Measurements from ENCODE around the gene GNG11.
"Not testable (repeated sequence)": the region's sequence is repeated elsewhere in the genome, so short reads cannot be mapped to it uniquely, and the experiment has no call there.

GRCh38 chr7:93911242-93911641, 10.3 kb upstream of the GNG11 start:
- not testable (repeated sequence) for TF ChIP-seq POLR2A, EP300, CTCF (IDR thresholded peaks at IDR 0.05)
